Heart left ventricle (tissue), 13 donors: Measurements from ENCODE around the gene GPR85.

Experiments
- POLR2A ChIP-seq, 2 donors: fragments of 450-650 bp; IDR thresholded peaks; one replicate each; pipeline ENCODE4 v1.6.1; 2017; ENCODE audit warnings: antibody characterized with exemption in 2 of 2, mild to moderate bottlenecking in 2 of 2, moderate library complexity in 2 of 2
- TF ChIP-seq, protein P1 (sequence below), 12 donors: fragments of 200-600 bp; sonication (generic) in 4 of 12; IDR thresholded peaks; one replicate each; pipeline versions ENCODE4 v1.5.0 to v1.8.0; 2018 to 2022; ENCODE audit warnings: antibody characterized with exemption in 12 of 12, mild to moderate bottlenecking in 5 of 12
- donor health status: ischemic (EF 13 %, LVEDD 7.1; RV severe dilation, severe dysfunction).
- donor health status: DM: no; HTN: yes; CAD: no.
- donor health status: DM: no; HTN: no; CAD: no.
- donor health status: ischemic (EF 25% LVEDD 6.9; RV normal size, moderate dysfunction).
- donor health status: ischemic (EF 25% LVEDD 5.7; RV mildly dilated, moderate dysfunction).
- donor health status: ischemic (EF 35%, LVEDD 5.7; RV mildly dilated, moderate dysfunction).
- donor health status: nonischemic (EF 11% LVEDD 7.7; RV severe dilation, severe dysfunction).
- donor health status: DM: yes; HTN: yes; CAD: no.
- donor health status: PGD.
- donor health status: ischemic (EF 29% LVEDD 5.4; RV normal size, mild dysfunction).
- donor health status: nonischemic (EF 23%, LVEDD 6.1; RV moderate dilation, normal function).

DNA sequence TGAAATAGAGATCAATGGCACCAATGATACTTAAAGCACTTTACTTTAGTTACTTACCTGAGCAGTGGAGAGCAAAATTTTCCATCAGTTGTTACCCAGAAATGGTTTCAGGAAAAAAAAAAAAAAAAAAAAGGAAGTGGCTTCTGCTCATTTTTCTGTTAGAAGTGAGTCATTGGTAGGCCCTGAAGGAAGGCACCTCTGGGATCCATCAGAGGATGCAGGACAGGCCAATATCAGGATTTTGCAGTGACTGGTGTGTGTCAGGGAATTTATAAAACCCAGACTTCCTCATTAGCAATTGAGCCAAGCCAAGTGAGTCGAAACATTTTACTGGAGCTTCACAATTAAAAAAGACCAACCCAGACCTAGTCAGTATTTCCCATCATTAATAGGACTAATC lies 34.0 kb upstream of the GPR85 start:
- TF ChIP-seq, protein P1, sequence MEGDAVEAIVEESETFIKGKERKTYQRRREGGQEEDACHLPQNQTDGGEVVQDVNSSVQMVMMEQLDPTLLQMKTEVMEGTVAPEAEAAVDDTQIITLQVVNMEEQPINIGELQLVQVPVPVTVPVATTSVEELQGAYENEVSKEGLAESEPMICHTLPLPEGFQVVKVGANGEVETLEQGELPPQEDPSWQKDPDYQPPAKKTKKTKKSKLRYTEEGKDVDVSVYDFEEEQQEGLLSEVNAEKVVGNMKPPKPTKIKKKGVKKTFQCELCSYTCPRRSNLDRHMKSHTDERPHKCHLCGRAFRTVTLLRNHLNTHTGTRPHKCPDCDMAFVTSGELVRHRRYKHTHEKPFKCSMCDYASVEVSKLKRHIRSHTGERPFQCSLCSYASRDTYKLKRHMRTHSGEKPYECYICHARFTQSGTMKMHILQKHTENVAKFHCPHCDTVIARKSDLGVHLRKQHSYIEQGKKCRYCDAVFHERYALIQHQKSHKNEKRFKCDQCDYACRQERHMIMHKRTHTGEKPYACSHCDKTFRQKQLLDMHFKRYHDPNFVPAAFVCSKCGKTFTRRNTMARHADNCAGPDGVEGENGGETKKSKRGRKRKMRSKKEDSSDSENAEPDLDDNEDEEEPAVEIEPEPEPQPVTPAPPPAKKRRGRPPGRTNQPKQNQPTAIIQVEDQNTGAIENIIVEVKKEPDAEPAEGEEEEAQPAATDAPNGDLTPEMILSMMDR (IDR thresholded peaks at IDR 0.05): no peak
- no peak for TF ChIP-seq POLR2A (IDR thresholded peaks at IDR 0.05)
